ENCODE measurements around the gene RELN.
"Not testable (repeated sequence)": the region's sequence is repeated elsewhere in the genome, so short reads cannot be mapped to it uniquely, and the experiment has no call there.

Gene RELN

DNA sequence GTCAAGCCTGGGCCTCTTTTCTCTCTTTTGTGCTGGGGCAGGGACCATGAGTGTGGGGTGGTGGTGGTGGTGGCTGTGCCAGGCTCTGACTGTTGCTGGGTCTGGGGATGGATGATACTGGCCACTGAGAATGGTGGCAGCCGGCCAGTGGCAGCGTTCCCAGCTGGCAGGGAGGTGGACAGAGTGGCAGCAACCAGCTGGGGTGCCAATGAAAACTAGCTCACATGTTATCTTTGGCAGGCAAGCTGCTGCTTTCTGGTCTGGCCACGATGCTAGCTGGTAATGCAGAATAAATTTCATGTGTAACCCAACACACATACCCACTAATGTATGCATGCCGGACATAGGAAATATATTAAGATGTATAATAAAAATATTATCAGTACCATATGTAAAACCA lies 448.4 kb downstream of the RELN start:
- no peak for DNase-seq

DNA sequence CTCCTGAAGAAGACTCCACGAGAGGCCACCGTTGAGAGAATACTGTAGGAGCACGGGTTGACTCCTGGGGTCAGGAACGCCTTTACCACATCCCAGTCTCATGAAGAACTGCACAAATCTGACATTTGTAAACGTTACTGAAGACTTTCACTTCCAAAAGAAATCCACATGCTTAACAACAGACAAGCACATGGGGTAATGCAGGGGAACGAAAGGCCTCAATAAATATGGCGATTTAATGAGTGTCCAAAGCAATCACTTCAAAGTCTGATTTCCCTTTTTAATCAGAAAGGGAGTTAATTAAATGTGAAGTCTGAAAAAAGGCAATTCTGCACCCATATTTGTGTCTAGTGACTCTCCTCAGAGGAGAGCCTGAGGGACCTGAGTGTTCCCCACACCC lies 449.1 kb downstream of the RELN start:
- no peak for DNase-seq

DNA sequence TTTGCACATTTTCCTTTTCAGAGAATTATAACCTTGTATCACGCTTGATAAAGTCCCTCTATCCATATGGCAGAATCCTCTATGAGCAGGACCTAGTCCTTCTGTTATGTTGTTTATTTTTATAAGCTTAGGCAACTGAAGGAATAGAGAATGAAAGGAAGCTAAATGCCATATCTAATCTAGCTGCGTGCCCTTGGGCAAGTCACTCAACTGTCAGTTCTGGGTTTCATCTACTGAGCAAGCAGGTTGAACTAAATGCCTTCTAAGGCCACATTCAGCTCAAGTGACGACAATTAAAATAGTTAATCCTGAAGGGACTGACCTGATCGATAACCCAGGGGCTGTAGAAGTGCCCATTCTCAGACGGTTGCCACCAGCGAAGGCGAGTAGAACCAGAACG lies 449.6 kb downstream of the RELN start:
- no peak for DNase-seq

DNA sequence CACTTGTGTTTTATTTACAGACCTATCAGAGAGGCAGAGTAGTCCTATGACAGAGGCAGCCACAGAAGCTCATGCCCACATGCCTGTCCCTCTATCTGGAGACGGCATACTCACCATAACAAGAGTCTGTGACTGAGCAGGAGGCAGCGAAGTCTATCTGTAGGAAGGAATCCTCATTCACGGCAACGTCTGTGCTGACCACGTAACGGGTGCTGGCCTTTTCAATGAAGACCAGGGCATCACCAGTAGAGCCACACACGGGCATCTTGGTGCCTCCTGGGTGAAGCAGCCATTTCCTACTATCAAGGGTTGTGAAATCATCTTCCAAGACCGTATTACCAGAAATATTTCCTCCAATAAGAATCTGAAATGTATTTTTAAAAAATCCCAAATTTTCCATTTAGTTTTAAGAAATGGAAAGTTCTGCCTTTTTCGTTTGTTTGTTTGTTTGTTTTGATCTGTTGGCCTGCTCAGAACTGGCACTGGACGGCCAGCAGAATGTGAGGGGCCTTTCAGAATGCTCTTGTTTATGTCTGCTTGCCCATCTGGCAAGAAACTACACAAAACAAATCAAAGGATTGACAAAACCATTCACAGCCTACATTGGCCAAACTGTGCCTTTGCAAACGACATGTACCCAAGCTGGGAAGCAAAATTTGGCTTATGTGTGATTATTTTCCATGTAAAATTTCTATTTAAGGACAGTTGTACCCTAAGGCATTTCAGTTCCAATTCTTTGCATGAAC lies 450.3 kb downstream of the RELN start:
- no peak for DNase-seq

DNA sequence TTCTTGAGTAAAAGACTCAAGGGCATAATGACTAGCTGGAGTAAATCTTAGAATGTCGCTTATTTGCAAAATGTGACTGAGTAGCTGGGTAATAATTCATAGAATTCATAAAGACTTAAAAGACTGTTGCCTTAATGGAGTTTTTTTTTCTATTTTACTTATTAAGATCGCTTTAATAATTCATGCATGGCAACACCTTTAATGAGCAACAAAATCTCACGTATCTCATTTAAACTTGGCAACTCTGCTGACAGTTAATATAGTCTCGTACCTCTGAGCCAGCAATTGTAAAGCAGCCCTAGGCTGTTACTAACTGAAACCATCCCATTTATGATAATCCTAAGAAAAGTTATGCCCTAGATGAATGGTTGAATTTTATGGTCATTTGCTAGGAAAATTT lies 455.7 kb downstream of the RELN start:
- no peak for DNase-seq

DNA sequence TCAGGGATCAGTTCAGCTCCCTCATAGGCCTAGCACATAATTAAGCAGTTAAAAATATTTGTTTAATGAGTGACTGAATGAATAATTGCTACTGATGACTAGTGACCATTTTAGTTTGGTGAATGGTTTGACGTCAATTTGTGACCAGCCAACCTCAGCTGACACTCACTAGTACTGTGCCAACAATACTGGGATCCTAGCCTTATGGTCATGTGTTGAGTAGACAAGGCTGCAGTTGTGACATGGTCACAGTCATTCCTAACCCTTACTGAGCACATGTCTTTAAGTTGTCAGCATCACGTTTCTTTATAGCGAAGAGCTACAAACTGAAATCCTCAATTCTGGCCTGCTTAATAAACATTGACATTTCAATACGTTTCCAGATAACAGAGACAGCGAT lies 456.5 kb downstream of the RELN start:
- DNase-seq, result no peak

DNA sequence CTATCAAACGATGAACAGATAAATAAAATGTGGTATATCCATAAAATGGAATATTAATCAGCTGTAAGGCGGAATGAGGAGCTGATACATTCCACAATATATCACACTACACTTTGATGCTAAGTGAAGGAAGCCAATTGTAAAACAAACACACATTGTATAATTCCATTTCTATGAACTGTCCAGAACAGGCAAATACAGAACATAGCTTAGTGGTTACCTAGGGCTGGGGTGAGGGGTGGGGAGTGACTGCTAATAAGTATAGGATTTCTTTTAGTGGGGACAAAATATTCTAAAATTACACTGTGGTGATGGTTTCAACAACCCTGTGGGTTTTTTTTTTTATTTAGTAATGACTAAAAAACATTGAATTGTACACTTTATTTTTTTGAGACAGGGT lies 461.3 kb downstream of the RELN start:
- DNase-seq, result no peak

DNA sequence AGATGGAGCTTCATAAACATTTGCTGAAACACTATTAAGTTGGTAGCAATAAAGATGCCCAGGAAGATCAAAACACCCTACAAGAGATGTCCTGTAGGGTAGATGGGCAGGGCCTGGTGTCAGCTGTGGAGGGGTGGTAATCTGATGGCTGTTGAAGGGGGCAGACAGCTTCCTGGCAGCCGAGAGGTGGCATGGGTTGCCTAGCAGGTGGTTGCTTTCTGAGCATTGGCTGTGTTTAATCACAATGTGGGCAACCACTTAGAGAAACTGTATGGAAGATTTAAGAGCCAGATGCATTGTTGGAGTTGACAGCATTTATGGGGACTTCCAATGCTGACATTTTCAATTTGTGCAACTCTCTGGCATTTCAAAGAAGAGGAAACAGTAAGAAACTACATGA lies 463.5 kb downstream of the RELN start:
- DNase-seq, result no peak

DNA sequence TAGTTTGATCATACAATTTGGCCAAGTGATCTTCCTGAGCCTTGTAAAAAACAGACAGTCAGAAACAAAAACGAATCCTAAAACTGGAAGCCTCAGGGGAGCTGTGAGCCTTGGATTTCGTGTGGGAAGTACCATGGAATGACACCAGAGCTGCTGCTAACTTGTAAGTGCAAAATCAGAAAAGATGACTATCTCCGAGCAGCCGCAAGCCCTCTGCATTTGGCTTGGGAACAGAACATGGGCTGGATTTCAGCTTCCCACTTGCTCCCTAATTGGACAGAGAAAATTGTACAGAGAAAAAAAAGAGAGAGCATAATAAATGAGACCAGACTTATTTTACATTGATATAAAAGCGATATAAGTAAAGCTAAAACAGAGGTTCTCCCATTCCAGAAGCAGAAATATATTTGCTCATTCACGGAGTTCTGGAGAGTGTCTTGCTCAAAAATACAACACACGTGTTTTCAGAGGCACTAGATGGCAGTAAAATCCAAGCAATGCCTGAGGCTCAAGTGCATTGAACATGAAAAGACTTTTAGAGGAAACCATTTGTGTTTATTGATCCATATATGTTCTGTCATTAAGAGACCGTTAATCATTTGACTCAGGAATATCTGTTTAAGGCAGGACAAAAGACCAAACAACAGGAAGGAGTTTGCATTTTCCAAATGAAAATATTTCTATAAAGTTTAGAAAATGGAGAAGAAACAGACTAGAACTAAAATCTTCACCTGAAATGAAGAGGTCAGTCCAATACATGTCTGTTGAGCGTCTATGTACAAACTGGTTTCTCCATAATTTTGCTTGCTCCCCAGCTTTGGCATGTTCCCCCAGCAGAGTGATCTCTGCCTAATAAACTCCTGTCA lies 465.2 kb downstream of the RELN start:
- DNase-seq, result no peak

DNA sequence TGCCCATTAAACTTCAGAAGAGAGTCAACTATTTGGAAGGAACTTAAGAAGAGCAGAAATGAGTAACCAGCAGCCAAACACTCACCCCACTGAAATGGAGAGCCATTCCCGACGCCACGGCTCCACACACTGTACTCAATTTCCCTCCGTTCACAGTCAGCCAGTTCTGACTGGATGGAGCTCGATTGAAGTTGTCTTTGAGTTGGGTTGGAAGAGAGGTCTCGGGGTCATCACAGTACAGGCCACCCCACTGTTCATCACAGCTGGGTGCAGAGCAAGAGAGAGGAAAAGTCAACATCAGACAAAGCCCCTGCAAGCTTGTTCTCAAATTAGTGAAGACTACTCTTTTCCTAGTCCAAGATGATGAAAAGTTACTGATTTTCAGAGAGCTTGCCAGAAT lies 467.5 kb downstream of the RELN start:
- DNase-seq, result no peak

DNA sequence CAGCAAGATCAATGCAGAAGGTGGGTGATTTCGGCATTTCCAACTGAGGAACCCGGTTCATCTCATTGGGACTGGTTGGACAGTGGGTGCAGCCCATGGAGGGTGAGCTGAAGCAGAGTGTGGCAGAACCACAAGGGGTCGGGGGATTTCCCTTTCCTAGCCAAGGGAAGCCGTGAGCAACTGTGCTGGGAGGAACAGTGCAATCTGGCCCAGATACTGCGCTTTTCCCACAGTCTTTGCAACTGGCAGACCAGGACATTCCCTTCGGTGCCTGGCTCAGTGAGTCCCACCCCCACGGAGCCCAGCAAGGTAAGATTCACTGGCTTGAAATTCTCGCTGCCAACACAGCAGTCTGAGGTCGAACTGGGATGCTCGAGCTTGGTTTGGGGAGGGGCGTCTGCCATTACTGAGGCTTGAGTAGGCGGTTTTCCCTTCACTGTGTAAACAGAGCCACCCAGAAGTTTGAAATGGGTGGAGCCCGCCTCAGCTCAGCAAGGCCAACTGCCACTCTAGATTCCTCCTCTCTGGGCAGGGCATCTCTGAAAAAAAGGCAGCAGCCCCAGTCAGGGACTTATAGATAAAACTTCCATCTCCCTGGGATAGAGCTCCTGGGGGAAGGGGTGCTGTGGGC lies 484.8 kb downstream of the RELN start:
- no peak for DNase-seq

DNA sequence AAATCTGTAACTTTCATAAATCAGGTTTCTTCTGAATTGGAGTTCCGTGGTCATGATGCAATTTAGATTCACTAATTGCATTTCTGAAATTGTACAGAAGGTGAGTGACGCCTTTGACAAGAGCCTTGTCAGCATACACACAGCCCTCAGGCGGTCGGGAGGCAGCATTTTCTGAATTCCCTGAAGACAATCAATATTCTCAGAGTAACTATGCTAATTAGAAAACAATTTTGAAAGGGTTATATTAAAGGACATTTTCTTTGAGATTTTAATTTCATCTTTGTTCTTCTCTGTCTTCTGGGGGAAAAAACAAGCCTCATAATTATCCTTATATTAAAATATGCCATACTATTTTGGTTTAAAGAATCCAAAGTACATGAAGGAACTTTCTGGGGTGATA lies 488.3 kb downstream of the RELN start:
- no peak for DNase-seq

DNA sequence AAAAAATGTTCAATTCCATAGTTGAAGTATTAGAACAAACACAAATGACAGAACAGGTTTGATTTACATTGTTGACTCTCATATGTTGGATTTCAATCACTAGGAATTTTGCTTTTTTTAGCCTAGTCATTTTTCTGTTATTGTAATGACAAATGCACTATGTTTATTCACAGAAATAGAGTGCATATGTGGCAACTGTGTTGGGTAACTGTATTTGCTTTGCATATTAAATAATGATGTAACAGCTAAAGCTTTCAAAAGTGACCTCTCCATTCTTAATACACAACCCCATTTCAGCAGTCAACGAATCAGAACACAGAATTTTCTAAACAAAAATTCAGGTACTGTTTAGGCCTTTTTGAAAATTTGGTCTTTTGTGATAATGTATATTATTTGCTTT lies 489.5 kb downstream of the RELN start:
- DNase-seq, result no peak

DNA sequence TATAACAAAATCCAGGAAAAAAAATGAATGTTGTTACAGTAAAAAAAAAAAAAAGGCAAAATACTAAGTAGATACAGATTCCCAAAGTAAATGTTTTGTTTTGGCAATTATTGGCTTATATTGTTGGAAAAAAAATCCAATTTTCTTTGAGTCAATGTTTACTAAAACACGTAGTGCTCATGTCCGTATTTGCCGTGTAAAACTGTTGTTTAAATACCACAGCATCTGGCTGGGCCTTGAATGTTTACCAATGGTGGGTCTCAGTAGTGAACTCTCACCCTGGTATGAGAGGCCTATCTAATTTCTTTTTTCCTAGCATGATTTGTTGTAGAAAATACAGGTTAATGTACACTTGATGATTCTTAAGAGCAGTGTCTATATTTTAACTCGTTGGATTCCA lies 502.0 kb downstream of the RELN start:
- DNase-seq, result no peak

DNA sequence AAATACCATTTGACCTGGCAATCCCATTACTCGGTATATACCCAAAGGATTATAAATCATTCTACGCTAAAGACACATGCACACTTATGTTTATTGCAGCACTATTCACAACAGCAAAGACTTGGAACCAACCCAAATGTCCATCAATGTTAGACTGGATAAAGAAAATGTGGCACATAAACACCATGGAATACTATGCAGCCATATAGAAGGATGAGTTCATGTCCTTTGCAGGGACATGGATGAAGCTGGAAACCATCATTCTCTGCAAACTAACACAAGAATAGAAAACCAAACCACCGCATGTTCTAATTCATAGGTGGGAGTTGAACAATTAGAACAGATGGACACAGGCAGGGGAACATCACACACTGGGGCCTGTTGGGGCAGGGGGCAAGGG lies 502.6 kb downstream of the RELN start:
- not testable (repeated sequence) for DNase-seq

DNA sequence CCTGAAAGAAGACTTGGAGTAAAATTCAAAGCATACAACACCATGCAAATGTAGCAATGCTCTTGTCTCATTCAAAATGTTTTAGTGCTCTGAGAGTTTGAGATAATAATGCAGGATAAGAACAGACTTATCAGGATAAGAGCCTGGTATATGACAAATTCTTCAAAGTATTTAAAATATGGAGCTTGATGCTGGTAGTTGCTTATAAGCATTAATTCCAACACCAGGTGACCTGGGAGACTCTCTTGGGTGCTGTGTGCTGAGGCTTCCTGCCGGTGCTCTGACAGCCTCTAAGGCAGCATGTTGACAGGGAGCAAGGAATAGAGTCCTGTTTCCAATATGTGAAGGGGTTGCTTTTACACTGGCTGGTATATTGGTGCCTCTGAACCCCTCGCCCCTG lies 508.7 kb downstream of the RELN start:
- DNase-seq, result no peak

DNA sequence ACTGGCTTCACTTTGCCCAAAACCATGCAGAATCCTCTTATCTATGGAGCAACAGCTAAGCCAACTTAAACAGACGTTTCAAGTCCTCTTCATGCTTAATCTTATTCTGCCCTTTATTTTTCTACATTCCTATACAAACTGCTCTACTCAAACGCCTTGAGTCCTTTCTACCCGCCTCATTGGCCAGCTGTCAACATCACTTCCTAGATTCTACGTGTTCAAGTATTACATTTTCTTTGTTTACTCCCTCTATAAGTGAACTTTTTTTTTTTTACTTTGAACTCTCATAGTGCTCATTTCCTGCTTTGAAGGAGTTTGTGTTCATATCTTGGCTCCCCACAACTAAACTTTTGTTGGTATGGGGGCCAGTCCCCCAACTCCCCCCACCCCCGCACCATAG lies 514.5 kb downstream of the RELN start:
- no peak for DNase-seq

DNA sequence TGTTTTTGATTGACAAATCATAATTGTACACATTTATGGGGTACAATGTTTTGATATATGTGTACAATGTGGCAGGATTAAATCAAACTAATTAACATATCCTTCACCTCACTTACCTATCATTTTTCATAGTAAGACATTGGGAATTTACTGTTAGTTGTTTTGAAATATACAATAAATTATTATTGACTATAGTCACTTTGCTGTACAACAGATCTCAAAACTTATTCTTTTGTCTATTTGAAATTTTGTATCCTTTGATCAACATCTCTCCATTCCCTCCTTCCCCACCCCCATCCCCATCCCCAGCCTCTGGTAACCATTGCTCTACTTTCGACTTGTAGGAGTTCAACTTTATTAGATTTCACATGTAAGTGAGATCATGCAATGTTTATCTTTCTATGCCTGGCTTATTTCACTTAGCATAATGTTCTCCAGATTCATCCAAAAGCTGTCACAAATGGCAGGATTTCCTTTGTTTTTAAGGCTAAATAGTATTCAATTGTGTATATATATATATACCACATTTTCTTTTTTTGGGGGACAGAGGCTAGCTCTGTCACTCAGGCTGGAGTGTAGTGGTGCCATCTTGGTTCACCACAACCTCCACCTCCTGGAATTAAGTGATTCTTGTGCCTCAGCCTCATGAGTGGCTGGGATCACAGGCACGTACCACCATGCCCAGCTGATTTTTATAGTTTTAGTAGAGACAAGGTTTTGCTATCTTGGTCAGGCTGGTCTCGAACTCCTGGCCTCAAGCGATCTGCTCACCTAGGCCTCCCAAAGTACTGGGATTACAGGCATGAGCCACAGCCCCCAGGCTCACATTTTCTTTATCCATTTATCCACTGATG lies 520.1 kb downstream of the RELN start:
- DNase-seq, result no peak

DNA sequence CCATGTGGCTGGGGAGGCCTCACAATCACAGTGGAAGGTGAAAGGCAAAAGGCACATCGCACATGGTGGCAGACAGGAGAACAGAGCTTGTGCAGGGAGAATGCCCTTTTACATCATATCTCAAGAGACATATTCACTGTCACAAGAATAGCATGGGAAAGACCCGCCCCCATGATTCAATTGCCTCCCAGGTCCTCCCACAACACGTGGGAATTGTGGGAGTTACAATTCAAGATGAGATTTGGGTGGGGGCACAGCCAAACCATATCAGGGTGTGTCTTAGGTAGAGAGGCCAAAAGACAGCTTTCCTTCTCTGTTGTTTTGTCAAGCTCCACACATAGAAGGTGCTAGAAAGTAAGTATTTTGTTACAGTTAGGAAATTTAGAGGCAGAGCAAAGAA lies 522.6 kb downstream of the RELN start:
- no peak for DNase-seq

DNA sequence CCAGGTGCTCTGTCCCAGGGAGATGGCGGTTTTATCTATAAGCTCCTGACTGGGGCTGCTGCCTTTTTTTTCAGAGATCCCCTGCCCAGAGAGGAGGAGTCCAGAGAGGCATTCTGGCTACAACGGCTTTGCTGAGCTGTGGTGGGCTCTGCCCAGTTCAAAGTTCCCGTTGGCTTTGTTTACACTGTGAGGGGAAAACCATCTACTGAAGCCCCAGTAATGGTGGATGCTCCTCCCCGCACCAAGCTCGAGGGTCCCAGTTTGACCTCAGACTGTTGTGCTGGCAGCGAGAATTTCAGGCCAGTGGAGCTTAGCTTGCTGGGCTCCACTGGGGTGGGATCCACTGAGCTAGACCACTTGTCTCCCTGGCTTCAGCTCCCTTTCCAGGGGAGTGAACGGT lies 527.1 kb downstream of the RELN start:
- no peak for DNase-seq

DNA sequence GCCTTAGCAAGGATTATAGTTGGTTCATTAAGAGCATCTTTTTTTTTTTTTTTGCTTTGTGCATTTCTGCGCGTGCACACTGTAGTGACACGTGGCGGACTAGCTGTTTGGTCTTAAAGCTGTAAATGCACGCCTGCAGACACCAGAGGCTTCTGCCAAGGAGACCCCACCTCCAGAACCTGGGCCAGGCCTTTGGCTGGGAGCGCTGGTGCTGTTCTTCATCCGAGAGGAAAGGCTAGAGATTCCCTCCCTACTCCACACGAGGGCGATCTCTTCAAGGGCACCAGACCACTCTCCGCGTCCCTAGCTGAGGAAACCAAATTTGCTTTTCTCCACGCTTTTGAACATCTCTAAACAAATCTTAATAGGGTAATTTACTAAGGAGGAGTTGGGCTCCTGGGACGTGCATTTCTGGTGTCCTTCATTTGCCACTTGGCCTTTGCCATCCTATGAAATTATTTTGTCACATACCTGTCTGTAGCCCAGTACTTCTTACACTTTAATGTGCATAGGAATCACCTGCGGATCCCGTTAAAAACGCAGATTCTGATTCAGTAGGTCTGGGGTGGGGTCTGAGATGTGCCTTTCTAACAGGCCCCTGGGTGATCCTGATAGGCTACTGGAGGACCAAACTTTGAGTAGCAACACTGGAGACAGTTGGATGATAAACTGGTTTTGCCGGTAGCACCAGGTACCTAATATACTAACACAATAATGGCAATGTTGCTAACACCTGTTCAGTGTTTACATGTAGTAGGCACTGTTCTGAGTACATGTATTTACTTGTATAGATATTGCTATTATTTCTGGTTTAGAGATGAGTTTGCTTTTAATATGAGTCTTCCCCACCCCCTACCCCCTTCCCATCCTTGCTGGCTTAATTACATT lies 542.1 kb downstream of the RELN start:
- DNase-seq, result peak; percentile 68

DNA sequence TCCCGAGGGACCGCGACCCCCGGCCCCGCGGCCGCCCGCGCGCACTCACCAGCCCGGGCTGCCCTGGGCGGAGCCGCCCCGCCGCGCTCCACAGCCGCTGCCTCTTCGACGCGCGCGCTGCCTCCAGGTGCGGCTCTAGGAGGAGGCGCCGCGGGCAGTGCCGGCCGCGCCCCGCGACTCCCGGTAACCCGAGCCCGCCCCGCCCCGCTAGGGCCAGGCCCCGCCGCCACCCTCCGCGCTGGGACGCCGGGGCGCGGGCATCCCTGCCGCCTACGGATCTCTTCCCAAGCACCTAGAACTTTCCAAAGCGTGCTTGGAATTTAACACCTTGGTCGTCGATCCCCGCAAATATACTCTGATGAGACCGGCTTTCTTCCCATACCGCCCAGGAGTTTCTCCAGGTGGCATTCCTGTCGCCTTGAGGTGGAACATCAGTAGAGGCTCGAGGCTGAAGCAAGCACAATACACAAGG lies 543.4 kb downstream of the RELN start, which contains the start of gene SLC26A5:
Gene SLC26A5 (minus strand): TSS at position 159 of the 472 bp plus-strand sequence. CDS start 24,693 bp downstream, outside the sequence.
- peak; percentile 62 for DNase-seq
